GM12892 (cell line): ENCODE results near the gene CNOT4.
"Not testable (repeated sequence)": the region's sequence is repeated elsewhere in the genome, so short reads cannot be mapped to it uniquely, and the experiment has no call there.

Experiments used
- DNase-seq: peaks from one replicate; pipeline ENCODE4 v3.0.0; 2011; ENCODE audit not compliant: insufficient read length
- FAIRE-seq: peaks from 2 replicates; lab custom pipeline; 2011; peaks lifted over from hg19 to GRCh38; lab: Jason Lieb, UNC
- POLR2A ChIP-seq: IDR thresholded peaks from 2 replicates; pipeline ENCODE4 v1.6.1; 2011; ENCODE audit warnings: low read depth, low read length, control low read depth
- POLR2AphosphoS5 ChIP-seq: IDR thresholded peaks from 2 replicates; pipeline ENCODE4 v1.6.1; 2011; ENCODE audit warnings: low read depth, low read length, control low read depth
- TAF1 ChIP-seq: IDR thresholded peaks from 2 replicates; pipeline ENCODE4 v1.6.1; 2011; ENCODE audit warnings: low read depth, mild to moderate bottlenecking, control low read depth, low read length, borderline replicate concordance

CNOT4 gene

GRCh38 chr7:135467207-135467711 is 42.6 kb downstream of the CNOT4 start:
- no peak for TF ChIP-seq TAF1
- TF ChIP-seq POLR2AphosphoS5, result no peak
- TF ChIP-seq POLR2A, result no peak
- no peak for DNase-seq
- FAIRE-seq, result no peak

GRCh38 chr7:135466442-135467206 is 43.3 kb downstream of the CNOT4 start:
- TF ChIP-seq POLR2A (no peak), POLR2AphosphoS5 (no peak)
- DNase-seq, result no peak
- FAIRE-seq, result no peak

GRCh38 chr7:135463908-135464307 is 46.0 kb downstream of the CNOT4 start:
- FAIRE-seq, result no peak
- DNase-seq, result no peak
- TF ChIP-seq POLR2AphosphoS5 (no peak), POLR2A (no peak), TAF1 (no peak)

GRCh38 chr7:135459951-135460567 is 49.8 kb downstream of the CNOT4 start:
- DNase-seq, result no peak
- no peak for TF ChIP-seq POLR2AphosphoS5
- TF ChIP-seq TAF1, result no peak
- no peak for TF ChIP-seq POLR2A
- no peak for FAIRE-seq

- DNase-seq, result no peak
- TF ChIP-seq TAF1, result no peak
- TF ChIP-seq POLR2A, result no peak
- no peak for TF ChIP-seq POLR2AphosphoS5
- no peak for FAIRE-seq
Measured at GRCh38 chr7:135459076-135459475, 50.8 kb downstream of the CNOT4 start.

- no peak for DNase-seq
- FAIRE-seq, result no peak
- no peak for TF ChIP-seq POLR2AphosphoS5
- TF ChIP-seq POLR2A, result no peak
- no peak for TF ChIP-seq TAF1
Measured at GRCh38 chr7:135454060-135454459, 55.8 kb downstream of the CNOT4 start.

- no peak for TF ChIP-seq POLR2AphosphoS5
- FAIRE-seq (no peak), DNase-seq (no peak)
Measured at GRCh38 chr7:135449436-135449835, 60.5 kb downstream of the CNOT4 start.

- no peak for DNase-seq
- no peak for TF ChIP-seq POLR2AphosphoS5
- no peak for TF ChIP-seq POLR2A
- TF ChIP-seq TAF1, result no peak
- no peak for FAIRE-seq
Measured at GRCh38 chr7:135448753-135449152, 61.1 kb downstream of the CNOT4 start.

GRCh38 chr7:135447748-135448147 is 62.2 kb downstream of the CNOT4 start:
- no peak for TF ChIP-seq POLR2A
- no peak for TF ChIP-seq POLR2AphosphoS5
- TF ChIP-seq TAF1, result no peak
- FAIRE-seq (no peak), DNase-seq (no peak)

GRCh38 chr7:135445690-135446089 is 64.2 kb downstream of the CNOT4 start:
- DNase-seq (no peak), FAIRE-seq (no peak)
- TF ChIP-seq POLR2A (no peak), POLR2AphosphoS5 (no peak), TAF1 (no peak)

GRCh38 chr7:135445266-135445665 is 64.6 kb downstream of the CNOT4 start:
- DNase-seq, FAIRE-seq: not testable (repeated sequence)

- FAIRE-seq (no peak), DNase-seq (no peak)
- TF ChIP-seq POLR2A (no peak), POLR2AphosphoS5 (no peak), TAF1 (no peak)
Measured at GRCh38 chr7:135441791-135442190, 68.1 kb downstream of the CNOT4 start.

GRCh38 chr7:135434047-135434446 is 75.9 kb downstream of the CNOT4 start:
- TF ChIP-seq POLR2AphosphoS5 (no peak), POLR2A (no peak), TAF1 (no peak)
- DNase-seq, result no peak
- no peak for FAIRE-seq
